ENCODE data around the gene RSPO1.

The RSPO1 gene

DNA sequence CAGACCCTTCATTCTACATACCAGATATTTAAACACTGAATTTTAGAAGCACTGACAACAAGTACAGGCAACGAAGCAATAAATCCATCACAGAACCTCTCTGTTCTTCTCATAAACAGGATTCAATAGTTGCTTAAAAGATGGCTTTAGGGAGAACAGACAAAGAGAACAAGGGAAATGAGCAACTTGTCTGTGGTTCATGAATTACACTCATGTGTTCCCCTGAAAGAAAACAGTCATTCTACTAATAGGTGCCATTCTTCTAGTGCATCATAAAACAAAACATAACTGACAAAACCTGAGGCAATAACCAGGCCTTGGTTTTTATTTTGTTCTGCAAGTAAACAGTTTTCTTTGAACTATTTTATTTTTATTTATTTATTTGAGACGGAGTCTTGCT is 45.8 kb downstream of the RSPO1 start:
- no peak for TF ChIP-seq TAF1 (IDR thresholded peaks at IDR 0.05; ENCODE audit: borderline replicate concordance, insufficient read depth, low read length)
- TF ChIP-seq POLR2AphosphoS5 (IDR thresholded peaks at IDR 0.05; ENCODE audit: low read depth, low read length), result no peak
- TF ChIP-seq FOXP2 (optimal IDR thresholded peaks at IDR 0.05; ENCODE audit: borderline replicate concordance, extremely low read depth, extremely low read length, insufficient read depth), result no peak
- TF ChIP-seq SIN3A (IDR thresholded peaks at IDR 0.05; ENCODE audit: borderline replicate concordance, insufficient read depth, low read length), result no peak
- TF ChIP-seq, protein P1, sequence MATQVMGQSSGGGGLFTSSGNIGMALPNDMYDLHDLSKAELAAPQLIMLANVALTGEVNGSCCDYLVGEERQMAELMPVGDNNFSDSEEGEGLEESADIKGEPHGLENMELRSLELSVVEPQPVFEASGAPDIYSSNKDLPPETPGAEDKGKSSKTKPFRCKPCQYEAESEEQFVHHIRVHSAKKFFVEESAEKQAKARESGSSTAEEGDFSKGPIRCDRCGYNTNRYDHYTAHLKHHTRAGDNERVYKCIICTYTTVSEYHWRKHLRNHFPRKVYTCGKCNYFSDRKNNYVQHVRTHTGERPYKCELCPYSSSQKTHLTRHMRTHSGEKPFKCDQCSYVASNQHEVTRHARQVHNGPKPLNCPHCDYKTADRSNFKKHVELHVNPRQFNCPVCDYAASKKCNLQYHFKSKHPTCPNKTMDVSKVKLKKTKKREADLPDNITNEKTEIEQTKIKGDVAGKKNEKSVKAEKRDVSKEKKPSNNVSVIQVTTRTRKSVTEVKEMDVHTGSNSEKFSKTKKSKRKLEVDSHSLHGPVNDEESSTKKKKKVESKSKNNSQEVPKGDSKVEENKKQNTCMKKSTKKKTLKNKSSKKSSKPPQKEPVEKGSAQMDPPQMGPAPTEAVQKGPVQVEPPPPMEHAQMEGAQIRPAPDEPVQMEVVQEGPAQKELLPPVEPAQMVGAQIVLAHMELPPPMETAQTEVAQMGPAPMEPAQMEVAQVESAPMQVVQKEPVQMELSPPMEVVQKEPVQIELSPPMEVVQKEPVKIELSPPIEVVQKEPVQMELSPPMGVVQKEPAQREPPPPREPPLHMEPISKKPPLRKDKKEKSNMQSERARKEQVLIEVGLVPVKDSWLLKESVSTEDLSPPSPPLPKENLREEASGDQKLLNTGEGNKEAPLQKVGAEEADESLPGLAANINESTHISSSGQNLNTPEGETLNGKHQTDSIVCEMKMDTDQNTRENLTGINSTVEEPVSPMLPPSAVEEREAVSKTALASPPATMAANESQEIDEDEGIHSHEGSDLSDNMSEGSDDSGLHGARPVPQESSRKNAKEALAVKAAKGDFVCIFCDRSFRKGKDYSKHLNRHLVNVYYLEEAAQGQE (IDR thresholded peaks at IDR 0.05; ENCODE audit: insufficient read depth in 1 of 2, low read depth in 2 of 2, low read length in 2 of 2), result no peak

DNA sequence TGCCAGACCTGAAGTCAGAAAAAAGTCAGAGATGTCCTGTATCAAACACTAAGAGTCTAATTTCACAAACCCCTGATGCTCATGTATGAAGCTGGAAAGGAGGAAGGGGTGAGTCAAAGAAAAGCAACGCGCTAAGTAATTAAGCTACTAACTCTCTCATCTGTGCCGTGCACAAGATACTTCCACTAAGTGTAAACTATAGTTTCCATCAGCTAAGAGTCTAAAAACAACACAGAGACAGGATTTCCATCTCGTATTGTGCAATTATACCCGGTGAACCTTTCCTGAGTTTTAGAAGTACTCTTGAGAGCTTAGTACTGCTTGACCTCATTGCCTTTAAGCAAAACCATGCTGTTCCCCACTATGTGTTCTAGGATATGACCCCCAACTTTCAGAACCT is 59.0 kb downstream of the RSPO1 start:
- TF ChIP-seq SIN3A (IDR thresholded peaks at IDR 0.05; ENCODE audit: borderline replicate concordance, insufficient read depth, low read length) (no peak), POLR2AphosphoS5 (IDR thresholded peaks at IDR 0.05; ENCODE audit: low read depth, low read length) (no peak), FOXP2 (optimal IDR thresholded peaks at IDR 0.05; ENCODE audit: borderline replicate concordance, extremely low read depth, extremely low read length, insufficient read depth) (no peak), TAF1 (IDR thresholded peaks at IDR 0.05; ENCODE audit: borderline replicate concordance, insufficient read depth, low read length) (no peak)
- TF ChIP-seq, protein P1 (IDR thresholded peaks at IDR 0.05; ENCODE audit: insufficient read depth in 1 of 2, low read depth in 2 of 2, low read length in 2 of 2), result no peak

DNA sequence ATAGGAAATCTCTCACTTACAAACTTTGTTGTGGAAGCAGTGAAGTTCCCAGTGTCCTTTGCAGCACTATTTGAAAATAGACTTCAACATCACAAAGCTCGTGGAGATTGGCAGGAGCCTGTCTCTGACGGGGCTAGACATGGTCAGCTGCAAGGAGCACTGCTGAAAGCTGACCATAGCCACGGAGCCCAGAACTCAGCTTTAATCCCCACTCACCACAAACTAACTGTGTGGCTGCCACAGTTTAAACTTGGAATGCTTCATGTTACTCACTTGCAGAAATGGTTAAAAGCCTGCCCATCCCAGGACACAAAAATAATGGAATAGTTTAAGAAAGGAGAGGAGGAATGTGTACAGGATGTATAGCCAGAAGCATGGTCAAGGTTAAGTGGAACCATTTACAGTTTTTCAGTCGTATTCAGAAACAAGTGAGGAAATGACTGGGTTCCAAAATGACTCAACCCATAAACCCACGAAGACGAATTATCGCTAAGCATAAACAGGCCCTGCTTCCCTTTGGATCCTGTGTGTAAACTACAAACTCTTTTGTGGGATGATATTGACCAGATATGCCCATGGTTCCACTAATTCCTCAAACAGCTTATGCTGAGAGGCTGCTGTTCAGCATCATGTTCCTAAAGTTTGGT is 59.7 kb downstream of the RSPO1 start:
- TF ChIP-seq TAF1 (IDR thresholded peaks at IDR 0.05; ENCODE audit: borderline replicate concordance, insufficient read depth, low read length), result no peak
- no peak for TF ChIP-seq POLR2AphosphoS5 (IDR thresholded peaks at IDR 0.05; ENCODE audit: low read depth, low read length)
- no peak for TF ChIP-seq FOXP2 (optimal IDR thresholded peaks at IDR 0.05; ENCODE audit: borderline replicate concordance, extremely low read depth, extremely low read length, insufficient read depth)
- no peak for TF ChIP-seq SIN3A (IDR thresholded peaks at IDR 0.05; ENCODE audit: borderline replicate concordance, insufficient read depth, low read length)
- TF ChIP-seq, protein P1 (IDR thresholded peaks at IDR 0.05; ENCODE audit: insufficient read depth in 1 of 2, low read depth in 2 of 2, low read length in 2 of 2), result no peak

DNA sequence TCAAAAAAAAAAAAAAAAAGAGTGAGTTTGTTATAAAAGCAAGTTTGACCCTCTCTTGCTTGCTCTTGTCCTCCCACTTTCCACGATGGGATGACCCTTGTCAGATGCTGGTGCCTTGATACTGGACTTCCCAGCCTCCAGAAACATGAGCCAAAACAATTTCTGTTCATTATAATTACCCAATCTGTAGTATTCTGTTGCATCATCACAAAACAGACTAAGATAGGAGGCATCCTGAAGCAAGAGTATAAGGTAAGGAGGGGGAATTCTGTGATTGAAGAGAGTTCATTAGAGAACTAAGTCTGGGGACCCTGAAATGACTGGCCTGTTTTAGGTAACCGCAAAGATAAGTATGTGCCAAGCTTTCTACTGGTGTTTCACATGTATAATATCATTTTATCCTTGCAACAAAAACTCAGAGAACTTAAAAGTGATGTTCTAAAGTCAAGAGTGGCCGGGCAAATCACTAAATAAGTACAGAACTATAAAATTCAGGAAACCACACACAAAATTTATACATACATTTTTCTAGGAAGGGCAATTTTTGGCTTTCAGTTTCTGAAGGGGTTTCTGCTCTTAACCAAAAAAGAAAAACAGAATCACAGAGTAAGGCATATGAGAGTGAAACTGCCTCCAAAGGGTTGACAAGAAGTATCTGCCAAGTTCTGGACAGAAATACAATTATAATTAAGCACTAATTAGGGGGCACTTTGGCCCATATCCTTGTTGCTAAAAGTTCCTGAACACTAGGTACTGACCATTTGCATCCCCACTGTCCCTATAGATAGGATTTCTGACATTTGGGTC is 64.0 kb downstream of the RSPO1 start:
- TF ChIP-seq POLR2AphosphoS5 (IDR thresholded peaks at IDR 0.05; ENCODE audit: low read depth, low read length) (no peak), FOXP2 (optimal IDR thresholded peaks at IDR 0.05; ENCODE audit: borderline replicate concordance, extremely low read depth, extremely low read length, insufficient read depth) (no peak), SIN3A (IDR thresholded peaks at IDR 0.05; ENCODE audit: borderline replicate concordance, insufficient read depth, low read length) (no peak), TAF1 (IDR thresholded peaks at IDR 0.05; ENCODE audit: borderline replicate concordance, insufficient read depth, low read length) (no peak)
- TF ChIP-seq, protein P1 (IDR thresholded peaks at IDR 0.05; ENCODE audit: insufficient read depth in 1 of 2, low read depth in 2 of 2, low read length in 2 of 2), result no peak
